HG02938 (cell line): Measurements from ENCODE around the gene LRRC47.
"Not testable (repeated sequence)": the region's sequence is repeated elsewhere in the genome, so short reads cannot be mapped to it uniquely, and the experiment has no call there.

Experiments used
- ATAC-seq: cut with Tn5 transposase; IDR thresholded peaks from one replicate; pipeline ENCODE4 v1.9.1; 2021; ENCODE audit warnings: mild to moderate bottlenecking, moderate library complexity; ENCODE audit not compliant: unreplicated experiment

Gene LRRC47

DNA sequence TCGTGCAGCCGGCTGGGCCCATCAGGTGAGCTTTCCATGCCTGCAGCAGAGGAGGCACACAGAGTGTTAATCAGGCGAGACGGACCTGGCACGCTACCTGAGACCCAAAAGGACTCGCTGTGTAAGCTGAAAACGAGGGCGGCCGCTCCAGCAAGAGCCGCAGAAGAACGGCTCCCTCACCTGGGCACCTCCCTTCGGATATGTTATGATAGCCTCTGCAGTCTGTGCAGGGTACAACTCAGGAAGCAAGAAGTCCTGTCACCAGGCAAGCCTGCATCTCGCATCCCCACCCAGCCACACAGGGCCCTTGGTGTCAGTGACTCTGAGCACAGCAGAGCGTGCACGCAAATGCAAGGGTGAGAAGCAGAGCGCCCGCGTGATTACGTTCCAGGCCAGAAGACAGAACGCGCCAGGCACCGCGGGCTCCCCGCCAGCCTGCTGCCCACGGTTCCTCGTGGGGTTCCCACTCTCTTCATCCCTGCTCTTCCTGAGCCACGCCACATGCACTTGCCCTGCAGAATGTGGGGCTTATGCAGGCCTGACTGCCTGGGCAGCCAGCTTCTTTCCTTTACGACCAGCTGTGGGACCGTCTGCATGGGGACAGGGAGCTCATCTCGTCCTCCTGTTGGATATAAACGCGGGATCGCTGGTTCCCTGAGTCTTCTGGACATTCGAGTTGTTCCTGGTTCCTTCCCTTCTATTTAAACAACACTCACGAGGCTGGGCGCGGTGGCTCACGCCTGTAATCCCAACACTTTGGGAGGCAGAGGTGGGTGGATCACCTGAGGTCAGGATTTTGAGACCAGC, 20.2 kb upstream of the LRRC47 start:
- ATAC-seq, result no peak

GRCh38 chr1:3814771-3815561, 18.7 kb upstream of the LRRC47 start:
- ATAC-seq, result no peak

DNA sequence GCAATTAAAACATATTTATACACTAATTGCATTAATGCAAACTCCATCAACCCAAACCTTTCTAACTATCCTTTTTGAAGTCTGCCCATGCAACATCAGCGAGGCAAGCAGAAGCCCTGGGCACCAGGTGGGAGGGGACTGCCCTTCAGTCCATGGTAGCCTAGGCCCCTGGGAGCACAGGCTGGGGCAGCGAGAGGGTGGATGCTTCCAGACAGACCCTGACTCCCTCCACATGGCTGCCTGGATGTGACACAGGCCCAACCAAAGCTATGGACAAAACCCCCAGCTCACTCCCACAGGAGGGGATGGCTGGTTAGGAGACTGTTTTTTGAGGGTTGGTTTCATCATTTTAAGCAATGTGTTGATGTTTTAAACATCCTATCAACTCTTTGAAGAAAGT, 17.8 kb upstream of the LRRC47 start:
- no peak for ATAC-seq

DNA sequence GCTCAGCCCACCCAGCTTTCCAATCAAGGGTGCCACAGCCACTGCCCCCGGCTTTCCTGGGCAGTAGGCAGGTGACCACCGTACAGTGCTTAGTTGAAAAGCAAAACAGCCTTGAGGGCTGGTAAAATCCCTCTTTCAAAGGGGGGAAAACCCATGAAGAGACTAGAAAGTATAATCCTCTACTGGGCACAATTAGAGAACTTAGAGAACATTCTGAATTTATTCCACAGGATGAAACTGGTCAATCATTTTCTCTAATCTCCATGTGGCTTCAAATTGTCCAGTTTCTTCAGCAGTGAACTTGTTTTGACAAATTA, 15.3 kb upstream of the LRRC47 start:
- no peak for ATAC-seq

DNA sequence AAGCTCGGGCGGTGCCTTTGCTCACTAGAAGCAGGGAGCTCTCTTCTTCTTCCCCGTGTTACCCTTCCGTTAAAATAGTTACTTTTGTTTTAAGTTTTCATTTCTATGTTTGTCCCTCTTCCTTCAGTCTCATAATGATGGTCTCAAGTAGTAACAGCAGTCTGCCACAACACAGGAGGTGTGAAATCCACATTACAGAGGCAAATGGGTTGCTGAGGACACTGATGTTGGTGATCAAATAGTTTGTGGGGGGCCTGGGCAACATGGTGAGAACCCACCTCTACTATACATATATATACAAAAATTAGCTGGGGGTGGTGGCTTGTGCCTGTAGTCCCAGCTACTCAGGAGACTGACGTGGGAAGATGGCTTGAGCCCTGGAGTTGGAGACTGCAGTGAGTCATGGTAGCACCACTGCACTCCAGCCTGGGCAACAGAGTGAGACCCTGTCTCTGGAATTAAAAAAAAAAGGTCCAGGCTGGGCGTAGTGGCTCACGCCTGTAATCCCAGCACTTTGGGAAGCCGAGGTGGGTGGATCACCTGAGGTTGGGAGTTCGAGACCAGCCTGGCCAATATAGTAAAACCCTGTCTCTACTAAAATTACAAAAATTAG, 14.0 kb upstream of the LRRC47 start:
- not testable (repeated sequence) for ATAC-seq

DNA sequence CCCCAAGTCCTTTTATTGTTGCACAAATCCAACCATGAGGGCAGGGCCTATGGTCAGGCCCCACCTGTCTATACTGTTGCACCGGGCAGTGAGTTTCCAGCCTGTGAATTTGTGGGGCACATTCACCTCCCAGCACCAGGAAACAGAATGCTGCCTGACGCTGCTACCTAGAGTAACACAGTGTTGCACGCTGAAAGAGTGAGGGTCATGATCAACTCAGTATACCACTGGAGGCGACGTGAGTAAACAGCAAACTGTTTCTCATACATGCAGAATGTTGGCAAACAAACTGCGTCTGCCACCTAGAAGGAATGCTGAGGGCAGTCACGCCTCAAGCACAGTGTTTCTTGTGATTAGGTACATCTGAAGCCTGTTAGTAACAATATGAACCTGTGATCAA, 13.4 kb upstream of the LRRC47 start:
- ATAC-seq, result no peak

DNA sequence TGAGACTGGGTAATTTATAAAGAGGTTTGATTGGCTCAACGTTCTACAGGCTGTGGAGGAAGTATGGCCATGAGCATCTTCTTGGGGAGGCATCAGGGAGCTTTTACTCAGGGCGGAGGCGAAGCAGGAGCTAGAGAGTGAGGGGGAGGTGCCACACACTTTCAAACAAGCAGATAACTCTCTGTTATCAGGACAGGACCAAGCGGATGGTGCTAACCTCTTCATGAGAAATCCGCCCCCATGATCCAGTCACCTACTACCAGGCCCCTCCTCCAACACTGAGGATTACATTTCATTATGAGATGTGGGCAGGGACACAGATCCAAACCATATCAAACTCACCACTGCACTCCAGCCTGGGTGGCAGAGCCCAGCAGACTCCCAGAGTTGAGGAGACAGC, 11.5 kb upstream of the LRRC47 start:
- no peak for ATAC-seq

- no peak for ATAC-seq
Measured at GRCh38 chr1:3805038-3805437, 8.7 kb upstream of the LRRC47 start.

- ATAC-seq, result not testable (repeated sequence)
Measured at GRCh38 chr1:3804627-3804944, 8.3 kb upstream of the LRRC47 start.

DNA sequence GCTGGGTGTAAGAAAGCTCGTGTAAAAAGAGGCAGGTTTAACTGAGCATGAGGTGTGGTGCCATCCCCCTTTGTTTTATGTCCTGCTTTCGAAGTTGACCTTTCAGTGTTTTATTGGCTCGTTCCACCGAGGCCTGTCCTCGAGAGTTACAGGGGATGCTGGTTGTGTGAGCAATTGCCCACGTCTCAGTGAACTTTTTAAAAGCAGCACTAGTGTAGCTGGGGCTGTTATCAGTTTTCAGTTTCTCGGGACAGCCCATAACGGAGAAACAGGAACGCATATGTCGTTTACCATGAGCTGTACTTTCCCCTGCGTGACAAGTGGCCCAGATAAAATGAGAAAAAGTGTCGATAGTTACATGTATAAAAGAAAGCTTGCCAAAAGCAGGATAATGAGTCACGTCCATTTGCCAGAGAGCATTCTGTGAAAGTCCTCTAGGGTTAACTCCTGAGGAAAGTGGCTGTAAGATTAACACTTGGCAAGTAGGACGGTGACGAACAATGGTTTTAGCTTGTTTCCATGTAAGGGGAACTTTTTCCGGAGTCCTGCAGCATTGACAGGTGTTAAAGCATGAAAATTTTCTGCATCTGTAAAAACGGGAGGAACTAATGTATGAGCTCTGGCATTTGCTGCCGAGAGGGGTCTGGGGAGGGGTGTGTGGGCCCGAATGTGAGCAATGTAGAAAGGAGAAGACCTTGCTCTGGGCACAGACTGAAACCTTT, 7.8 kb upstream of the LRRC47 start:
- ATAC-seq, result no peak

DNA sequence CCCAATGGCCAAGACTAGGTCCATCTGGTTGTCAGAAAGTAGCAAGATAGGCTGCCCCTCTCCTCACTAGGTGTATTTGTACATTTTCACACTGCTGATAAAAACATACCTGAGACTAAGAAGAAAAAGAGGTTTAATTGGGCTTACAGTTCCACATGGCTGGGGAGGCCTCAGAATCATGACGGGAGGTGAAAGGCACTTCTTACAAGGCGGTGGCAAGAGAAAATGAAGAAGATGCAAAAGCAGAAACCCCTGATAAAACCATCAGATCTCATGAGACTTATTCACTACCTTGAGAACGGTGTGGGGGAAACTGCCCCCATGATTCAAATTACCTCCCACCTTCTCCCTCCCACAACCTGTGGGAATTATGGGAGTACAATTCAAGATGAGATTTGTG, 4.5 kb upstream of the LRRC47 start:
- not testable (repeated sequence) for ATAC-seq

DNA sequence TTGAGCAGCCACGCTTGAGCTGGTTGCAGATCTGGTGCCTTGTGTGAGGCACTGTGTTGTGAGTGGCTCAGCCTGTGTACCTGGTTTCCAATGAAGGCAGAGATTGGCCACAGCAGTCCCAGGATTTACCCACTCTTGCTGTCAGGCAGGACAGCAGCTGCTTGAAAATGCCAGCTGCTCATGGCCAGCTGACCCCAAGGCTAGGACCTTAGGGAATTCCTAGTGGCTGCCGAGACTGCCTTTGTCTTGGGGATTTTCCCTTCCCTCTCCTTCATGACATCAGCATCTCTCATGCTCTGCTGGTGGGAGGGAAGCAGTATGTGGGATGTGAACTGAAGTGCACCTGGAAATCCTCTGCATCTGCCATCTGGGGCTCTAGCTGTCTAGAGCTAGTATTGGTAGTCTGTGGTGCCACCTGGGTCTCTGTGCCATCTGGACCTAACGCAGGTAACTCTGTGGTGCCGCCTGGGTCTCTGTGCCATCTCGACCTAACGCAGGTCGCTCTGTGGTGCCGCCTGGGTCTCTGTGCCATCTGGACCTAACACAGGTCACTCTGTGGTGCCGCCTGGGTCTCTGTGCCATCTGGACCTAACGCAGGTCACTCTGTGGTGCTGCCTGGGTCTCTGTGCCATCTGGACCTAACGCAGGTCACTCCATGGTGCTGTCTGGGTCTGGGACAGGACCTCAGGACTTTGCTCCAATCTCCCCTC, 3.8 kb upstream of the LRRC47 start:
- no peak for ATAC-seq

DNA sequence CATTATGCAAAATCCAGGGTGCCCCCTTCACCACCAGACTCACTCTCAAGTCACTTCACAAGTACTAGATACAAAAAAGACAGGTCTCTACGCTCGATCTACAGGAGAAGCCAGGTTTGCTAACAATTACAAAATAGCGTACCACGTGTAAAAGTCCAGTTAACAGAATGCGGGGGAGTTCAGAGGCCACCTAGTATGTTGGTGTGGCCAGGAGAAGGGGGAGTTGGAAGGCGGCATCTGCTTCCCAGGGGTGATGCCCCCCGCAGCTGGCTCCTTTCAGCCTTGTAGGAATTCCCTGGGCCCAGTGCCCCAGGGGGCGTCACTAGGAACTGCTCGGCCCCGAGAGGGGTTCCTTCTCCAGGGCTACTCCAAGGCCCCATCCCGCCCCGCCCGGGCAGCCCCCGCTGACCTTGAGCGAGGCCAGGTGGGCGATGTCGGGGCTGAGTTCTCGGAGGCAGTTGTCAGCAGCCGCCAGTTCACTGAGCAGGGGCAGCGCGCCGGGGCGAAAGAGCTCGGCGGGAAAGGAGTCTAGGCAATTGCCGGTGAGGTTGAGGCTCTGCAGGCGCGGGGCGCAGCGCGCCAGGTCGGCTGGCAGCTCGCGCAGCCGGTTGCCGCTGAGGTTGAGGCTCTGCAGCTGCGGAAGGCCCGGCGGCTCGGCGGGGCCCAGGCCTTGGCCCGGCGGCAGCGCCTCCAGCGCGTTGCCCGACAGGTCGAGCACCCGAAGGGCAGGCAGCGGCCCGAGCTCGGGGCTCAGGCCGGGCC, 664 bp downstream of the LRRC47 start:
- peak; percentile 4 for ATAC-seq

DNA sequence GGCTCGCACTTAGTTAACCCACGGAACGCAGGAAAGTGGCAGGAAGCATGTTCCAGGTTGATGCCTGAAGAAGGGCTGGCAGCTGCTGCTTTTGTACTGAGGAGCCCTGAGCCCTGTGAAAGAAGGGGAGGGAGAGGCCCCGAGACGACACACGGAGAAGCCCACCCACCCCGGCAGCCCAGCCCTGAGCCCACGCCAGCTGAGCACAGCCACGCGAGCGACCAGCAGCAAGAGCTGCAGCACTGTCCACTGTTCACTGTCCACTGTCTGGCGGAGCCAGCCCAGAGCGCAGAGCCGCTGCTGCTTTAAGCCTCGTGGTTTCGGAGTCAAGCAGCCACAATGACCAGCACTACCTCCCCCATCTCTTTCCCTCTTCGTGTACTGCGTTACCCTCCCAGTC, 5.3 kb downstream of the LRRC47 start:
- ATAC-seq, result no peak

DNA sequence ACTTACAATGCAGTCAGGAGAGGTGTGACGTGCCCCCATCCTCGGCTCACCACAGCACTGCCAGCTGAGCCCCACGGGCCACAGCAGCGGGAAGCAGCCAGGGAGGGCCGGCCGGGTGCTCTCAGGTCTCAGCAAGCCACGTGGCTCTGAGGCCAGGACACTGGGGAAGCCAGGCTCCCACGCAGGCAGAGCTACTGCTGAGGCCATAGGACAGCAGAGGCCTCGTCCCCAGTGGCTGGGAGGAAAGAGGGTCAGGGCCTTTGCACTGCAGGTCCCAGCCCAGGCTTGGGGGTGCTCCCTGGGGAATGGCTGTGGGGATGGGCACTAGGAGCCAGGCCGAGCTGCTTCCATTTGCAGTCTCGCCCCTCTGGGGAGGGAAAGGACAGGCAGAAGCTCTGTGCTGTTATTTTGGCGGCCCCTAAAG, 5.8 kb downstream of the LRRC47 start:
- ATAC-seq, result no peak

DNA sequence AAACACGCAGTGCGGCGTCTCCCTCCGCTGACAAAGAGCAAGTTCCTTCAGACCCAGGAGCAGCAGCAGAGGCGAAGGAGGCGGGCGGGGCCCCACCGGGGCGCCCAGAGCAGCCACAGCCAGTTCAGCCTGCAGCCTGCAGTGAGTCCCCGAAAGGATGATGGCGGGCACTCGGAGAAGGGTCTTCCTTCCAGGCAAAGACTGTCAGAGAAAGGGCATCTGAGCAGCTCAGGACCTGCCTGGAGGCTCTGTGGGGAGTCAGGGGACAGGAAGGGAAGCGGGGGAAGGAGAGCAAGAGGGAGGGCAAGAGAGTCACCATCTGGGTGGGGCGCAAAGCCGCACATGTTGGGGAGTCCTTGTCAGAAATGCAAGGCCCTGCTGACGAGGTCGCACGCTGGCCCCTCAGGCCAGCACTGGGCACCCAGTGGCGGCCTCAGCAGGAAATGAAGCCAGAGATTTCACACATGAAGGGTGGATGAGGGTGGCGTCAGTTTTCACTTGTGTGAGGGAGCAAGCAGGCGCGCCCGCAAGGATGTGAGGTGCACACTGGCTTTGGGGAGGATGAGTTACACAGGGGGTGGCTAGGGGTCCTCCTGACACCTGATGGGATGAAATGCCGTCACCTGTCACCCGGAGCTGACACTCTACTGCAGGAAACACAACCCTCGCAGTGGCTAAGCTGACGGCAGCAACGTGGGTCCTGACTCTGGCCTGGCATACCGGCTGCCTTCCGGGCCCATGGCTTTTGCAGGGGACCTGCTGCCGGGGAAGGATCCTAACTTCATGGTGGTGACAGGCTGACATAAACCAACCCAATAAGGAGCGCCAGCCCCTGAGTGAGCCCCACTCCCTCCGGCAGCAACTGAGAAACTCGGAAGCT, 6.6 kb downstream of the LRRC47 start:
- no peak for ATAC-seq

DNA sequence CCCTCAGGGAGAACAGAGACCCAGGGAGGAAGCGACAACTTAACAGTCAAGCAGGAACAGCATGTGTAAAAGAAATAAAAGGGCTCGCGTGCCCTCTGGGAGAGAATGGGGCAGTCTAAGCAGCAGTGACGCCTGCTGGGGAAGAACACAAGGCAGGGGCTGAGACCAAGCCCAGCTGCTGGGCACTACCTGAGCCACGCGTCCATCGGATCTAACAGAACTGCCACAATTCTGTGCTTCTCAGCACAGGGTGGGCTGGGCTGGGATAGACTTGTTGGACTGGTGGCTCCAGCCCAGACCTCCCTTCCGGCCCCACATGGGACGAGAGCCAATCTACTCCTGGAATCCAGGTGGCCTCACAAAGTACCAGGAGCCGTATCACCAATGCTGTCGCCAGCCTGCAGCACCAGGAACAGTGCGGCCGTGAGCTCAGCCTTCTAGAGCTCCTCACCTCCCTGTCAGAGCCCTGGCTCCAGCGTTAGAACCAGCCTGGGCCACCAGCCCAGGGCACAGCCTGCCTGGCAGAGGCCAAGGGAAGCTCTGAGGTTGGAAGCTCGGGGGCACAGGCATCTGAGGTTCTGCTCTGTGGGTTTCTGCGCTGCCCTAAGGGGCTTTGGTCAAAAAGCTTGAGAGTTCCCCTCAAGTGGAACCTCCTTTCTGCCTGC, 7.4 kb downstream of the LRRC47 start:
- no peak for ATAC-seq

DNA sequence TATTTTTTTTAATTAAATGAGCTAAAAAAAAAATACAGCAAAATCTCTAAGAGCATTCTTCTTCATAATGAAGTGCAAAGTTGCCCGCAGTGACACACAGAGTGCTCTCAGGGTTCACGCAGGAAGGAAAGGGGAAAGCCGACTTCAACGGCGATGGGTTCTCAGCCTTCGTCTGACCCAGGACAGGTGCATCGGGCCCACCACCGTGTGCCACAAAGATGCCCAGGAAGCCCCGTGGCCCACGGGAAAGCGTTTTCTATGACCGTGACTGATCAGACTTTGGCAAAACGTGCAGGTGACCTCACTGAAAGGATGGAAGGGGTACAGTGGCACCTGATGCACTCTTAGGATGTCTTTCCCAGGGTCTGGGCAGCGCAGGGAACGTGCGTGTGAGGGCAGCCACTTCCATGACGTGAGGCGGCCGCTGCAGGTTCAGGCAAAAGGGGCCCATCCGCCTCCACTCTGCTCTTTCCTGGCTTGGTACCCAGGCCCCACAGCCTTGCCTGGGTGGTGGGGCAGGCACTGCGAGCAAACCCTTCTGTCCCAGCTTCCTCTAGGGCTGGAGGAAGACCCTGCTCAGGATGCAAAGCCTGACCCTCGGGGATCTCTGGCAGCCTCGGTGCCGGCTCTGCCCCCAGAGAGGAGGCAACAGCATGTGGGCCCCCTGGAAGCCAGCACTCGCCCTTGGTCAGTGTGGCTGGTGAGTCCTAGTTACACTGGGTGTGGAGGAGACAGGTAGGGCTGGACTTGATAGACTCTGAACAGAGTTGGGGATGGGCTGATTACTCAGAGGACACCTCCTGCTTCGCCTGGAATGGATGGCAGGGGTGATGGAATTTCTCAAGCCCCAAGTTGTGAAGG, 8.3 kb downstream of the LRRC47 start:
- ATAC-seq, result no peak
